GM12878 (cell line): ENCODE measurements around the gene SORT1.

Source experiments
- CTCF ChIP-seq, 3 experiments: IDR thresholded peaks in 2 of 3; conservative IDR thresholded peaks in 1 of 3; 2 replicates each; pipeline ENCODE4 v1.5.1; 2011; ENCODE audit warnings: low read depth in 3 of 3, low read length in 3 of 3, mild to moderate bottlenecking in 3 of 3, control low read depth in 2 of 3, moderate library complexity in 2 of 3, inconsistent platforms in 1 of 3, mixed read lengths in 1 of 3; ENCODE audit not compliant: control insufficient read depth in 2 of 3, insufficient read depth in 1 of 3; ENCODE audit errors: extremely low read depth in 1 of 3
- POLR2A ChIP-seq: IDR thresholded peaks from 2 replicates; pipeline ENCODE4 v1.6.1; 2011; ENCODE audit warnings: low read depth, mild to moderate bottlenecking, low read length
- SP1 ChIP-seq: IDR thresholded peaks from one replicate; pipeline ENCODE4 v1.6.1; 2011; ENCODE audit warnings: low read depth, low read length
- SPI1 ChIP-seq: IDR thresholded peaks from 2 replicates; pipeline ENCODE4 v1.6.1; 2011; ENCODE audit warnings: low read depth, mild to moderate bottlenecking, low read length, moderate library complexity, borderline replicate concordance; ENCODE audit not compliant: insufficient read depth

- TF ChIP-seq SPI1, result no peak
- no peak for TF ChIP-seq CTCF (IDR thresholded peaks at IDR 0.05 in 2 of 3, conservative IDR thresholded peaks at IDR 0.05 in 1 of 3; ENCODE audit: control insufficient read depth in 2 of 3, extremely low read depth in 1 of 3, insufficient read depth in 1 of 3, low read depth in 3 of 3, low read length in 3 of 3)
- TF ChIP-seq SP1, result no peak
- no peak for TF ChIP-seq POLR2A
Measured at GRCh38 chr1:109292364-109292763, 105.4 kb downstream of the SORT1 start.
